HL-60/S4 treated with phorbol 12-myristate 13-acetate at 8.2 ng/mL for 4 days and 3 days (cell line): ENCODE data around the gene CDKL5.
"Not testable (repeated sequence)": the region's sequence is repeated elsewhere in the genome, so short reads cannot be mapped to it uniquely, and the experiment has no call there.

Experiments
- in situ Hi-C: fragments of 300-500 bp; cut with MboI; formaldehyde crosslinking; loops from 2 replicates; pipeline ENCODE4 v1.15.0; 2022; ENCODE audit warnings: low sequenced_read_pairs

Gene CDKL5

DNA sequence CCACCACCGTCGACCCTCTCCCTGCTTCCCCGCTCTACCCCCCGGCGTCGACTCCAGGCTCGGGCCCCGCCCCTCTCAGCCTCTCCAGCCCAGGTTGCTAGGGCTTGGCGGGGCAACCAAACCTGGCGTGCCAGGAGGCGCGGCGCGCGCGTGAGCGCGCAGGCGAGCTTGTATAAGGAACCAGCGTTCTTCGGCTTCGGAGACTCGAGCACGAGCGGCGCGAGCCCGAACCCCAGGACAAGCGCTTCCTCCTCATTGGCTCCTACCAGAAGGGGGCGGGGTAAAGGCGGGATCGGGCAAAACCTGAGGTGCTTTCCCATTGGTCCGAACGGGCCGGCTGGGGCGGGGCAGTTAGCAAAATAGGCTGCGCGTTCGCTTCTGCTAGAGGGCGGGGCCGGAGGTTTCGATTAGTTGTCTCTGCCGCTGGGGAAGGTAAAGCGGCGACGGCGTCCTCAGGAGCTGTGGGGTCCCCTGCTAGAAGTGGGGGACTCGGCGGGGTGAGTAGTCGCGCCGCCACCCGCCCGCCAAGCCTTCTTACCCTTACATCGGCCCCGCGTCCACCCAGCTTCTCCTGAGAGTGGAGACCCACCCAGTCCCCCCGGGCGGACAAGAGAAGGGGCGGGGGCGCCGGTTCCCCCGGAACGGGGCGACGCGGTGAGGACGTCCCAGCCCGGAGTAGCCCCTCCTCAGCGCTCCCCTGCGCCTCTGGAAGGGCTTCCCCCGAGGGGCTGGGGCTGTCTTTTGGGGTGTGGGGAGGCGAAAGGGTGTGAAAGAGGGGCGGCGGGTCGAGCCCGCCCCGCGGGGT, at the start of gene CDKL5:
Gene CDKL5 (plus strand): TSS at position 410 of the 805 bp plus-strand sequence. CDS start 81,489 bp downstream, outside the sequence.
- in situ Hi-C loops = no loop called here

DNA sequence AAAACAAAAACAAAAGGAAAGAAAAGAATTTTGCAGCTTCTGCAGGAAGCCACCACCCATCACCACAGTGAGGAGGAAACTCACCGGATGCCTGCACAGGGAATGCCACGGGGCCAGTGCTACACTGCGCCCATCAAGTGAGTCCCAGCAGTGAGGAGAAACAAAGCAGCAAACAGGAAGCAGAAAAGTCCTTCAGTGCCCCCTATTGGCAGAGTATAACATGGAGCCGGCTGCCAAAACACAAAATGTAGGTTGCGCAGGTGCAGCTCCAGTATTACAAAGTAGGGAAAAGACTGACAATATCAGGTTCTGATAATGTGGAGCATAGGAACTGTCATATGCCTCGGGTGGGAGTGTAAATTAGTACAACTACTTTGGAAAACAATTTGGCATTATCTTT, 47.6 kb upstream of the CDKL5 start:
- in situ Hi-C loops = loop anchor here (25.0 kb wide), 2 partner anchors 510 to 590 kb away; no protein-coding TSS in a partner anchor

DNA sequence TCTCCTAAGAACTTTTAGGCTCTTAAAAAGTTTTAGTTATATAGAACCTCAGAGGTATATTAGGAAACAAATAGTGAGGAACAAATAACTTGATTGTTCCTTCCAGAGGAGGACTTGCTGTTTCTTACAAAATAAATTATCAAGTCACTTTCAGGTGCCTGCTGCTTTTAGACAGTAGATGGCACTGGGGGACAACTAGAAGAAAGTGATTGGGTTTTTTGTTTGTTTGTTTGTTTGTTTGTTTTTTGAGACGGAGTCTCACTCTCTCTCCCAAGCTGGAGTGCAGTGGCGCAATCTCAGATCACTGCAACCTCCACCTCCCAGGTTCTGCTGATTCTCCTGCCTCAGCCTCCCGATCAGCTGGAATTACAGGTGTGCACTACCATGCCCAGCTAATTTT, 35.4 kb upstream of the CDKL5 start:
- in situ Hi-C loops = loop anchor here (10.0 to 25.0 kb wide), 3 partner anchors 497 to 945 kb away; no protein-coding TSS in a partner anchor

DNA sequence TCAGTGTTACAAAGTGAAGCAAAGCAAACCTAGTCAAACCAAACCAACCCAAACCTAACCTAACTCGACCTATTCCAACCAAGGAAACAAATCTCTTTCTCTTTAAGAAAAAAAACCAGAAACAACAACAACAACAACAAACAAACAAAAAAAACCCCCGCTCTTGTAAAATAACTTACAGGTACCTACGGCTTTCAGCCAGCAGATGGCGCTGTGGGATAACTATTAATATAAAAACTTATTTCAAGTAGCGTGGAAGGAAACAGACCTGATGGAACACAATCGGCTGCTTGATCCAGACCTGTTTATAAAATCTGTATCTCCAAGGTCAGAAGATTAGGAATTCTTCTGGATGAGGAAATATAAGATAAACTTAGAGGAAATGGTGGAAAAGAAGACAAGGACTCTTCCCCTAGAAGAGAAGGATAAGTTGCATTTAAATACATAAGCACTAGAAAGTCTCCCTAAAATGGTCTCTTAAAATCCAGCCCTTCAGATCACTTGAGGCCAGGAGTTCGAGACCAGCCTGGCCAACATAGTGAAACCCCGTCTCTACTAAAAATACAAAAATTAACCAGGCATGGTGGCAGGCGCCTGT, 34.4 kb upstream of the CDKL5 start:
- in situ Hi-C loops = loop anchor here (25.0 kb wide), 2 partner anchors 496 to 604 kb away; no protein-coding TSS in a partner anchor

DNA sequence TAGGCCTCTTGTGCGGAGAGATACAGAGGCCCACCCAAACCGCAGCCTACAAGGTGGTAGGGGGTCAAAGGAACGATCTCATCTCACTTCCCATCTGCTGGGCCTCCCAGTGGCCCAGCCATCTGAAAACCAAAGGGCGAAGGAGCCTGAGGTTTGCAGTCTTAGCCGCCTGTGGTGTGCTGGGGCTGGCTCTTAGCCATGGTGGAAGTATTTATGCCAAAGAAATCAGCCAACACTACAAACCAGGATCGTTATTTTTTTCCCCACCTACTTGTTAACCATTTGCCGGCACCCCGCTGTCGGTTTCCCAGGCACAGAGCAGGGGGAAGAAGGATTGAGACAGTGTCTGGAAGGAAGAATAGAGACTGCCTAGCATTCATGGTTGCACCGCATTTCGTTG, 30.9 kb upstream of the CDKL5 start:
- in situ Hi-C loops = loop anchor here (25.0 kb wide), 2 partner anchors 493 to 607 kb away; no protein-coding TSS in a partner anchor

DNA sequence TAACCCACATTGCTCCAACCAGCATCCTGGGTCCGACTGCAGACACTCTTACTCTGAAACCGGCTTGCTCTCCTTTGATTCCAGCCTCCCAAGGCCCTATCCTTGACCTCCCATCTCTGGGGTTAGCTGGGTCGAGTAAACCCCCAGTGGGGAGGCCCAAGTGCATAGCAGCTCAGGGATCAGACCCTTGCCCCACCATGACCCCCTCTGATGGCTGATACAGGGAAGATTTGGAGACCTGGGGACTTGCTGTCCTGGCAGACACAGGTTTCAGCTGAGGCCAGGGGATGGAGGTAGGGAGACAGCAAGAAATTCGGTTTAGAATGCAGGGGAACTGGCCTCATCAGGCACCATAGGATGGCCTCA, 23.6 kb upstream of the CDKL5 start:
- in situ Hi-C loops = no loop called here

DNA sequence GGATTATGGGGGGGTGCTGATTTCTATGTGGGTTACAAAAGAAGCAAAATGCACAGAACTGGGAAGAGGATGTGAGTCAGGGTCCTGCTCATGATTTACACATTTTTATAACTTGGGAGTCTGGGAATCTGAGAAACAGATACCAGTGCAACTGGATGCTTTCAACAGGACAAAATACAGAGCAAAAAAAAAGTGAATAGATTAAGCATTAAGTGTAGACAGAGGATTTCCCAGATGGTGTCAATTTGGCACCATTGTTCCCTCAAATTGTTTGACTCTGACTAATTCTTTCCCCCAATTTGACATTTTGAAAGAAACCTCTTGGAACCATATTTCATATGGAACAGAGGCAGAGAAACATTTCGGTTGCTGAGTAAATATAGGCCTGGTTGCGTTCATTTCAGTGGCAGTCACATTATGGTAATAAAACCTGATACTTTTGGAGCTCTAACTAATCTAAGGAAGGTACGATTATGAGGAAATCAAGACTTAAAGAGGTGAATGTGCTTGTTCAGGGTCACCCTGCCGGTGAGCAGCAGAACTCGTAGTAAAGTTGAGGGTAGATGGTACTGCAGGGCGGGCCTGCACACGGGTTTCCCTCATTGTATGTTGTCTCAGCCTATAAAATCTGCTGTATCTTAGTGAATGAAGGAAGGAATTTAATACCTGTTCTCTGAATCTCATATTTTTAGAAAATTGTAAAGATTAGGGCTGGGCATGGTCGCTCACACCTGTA, 18.7 kb upstream of the CDKL5 start:
- in situ Hi-C loops = no loop called here

DNA sequence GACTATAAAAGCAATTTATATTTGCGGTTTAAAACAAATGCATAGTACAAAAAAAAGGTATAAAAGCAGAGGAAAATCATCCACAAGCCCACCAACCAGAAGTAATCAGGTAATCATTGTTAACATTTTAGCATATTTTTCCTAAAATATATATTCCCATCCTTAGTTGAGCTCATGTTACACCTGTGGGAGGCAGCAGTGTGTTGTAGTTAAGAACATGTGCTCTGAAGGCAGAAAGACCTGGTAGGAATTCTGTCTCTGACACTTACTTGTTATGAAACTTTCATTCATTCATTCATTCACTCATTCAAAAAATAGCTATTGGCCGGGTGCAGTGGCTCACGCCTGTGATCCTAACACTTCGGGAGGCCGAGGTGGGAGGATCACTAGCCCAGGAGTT, 15.4 kb upstream of the CDKL5 start:
- in situ Hi-C loops = no loop called here

DNA sequence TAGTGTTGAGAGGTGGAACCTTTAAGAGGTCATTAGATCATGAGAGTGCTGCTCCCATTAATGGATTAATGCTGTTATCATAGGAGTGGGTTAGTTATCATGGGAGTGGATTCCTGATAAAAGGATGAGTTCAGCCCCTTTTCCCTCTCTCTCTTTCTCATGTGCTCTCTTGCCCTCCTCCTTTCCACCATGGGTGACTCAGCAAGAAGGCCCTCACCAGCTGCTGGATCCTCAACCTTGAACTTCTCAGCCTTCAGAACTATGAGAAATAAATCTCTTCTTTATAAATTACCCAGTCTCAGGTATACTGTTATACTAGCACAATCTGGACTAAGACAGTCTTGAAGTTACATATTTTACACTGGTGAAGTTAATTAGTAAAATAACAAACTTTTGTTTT, 10.0 kb upstream of the CDKL5 start:
- in situ Hi-C loops = no loop called here

DNA sequence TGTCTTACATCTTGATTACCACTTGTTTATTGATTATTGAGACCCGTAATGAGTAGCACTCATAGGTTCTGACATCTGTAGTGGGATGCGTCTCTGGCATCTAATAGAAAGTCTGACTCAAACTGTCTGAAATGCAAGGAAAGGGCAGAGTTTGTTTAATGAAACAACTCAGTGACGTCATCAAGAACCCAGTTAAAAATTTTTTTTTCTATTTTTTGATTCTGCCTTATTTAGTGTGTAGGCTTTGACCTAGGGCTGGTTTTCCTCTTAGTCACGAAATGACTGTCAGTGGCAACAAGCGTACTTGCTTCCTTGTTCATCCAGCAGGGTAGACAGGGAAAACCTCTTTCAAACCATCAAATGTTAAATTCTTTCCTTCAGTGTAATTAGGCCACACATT, 3.1 kb upstream of the CDKL5 start:
- in situ Hi-C loops = no loop called here

DNA sequence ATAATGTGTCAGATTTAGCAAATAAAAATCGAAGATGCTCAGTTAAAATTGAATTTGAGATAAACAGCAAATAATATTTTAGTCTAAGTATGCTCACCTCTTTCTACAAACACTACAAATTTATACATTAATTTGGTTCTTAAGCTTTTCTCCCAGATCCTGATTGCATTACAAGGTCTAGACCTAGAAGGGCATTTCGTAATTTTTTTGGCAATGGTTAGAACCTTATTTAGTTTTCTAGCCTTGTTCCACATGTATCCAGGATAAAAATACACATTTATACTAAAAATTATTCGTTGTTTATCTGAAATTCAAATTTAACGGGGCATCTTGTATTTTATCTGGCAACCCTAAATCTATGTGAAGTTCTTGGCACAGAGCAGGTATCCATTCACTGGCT, 2.5 kb upstream of the CDKL5 start:
- in situ Hi-C loops = no loop called here

DNA sequence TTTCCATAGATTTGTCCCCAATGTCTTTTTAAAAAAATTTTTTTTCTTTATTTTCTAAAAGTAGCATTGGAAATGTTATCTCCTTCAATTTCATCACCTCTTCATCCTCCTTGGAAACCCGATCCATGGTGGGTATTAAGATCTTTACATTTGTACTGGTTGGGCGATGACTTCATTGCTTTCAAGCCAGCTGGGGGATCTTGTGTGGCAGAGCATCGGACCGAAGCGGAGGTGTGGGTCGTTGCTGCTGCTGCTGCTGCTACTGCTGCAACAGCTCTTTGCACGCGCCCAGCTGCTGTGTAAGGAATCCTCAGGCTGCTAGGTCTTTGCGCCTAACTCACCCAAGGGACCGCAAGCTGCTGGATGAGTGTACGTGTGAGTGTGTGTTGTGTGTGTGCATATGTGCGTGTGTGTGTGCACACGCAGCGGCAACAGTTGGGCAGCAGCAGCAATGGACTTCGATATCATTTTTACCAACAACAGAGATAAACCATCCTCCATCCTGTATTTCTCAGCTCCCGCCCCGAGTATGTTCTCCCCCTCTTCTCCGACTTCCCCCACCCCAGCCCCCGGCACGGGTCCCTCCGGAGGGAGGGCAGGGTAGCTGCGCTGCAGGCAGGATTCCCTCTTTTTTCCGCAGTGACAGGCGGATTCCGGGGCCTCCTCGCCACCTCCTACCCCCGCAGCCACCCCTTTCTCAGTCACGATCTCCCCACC, 768 bp upstream of the CDKL5 start:
- in situ Hi-C loops = no loop called here

DNA sequence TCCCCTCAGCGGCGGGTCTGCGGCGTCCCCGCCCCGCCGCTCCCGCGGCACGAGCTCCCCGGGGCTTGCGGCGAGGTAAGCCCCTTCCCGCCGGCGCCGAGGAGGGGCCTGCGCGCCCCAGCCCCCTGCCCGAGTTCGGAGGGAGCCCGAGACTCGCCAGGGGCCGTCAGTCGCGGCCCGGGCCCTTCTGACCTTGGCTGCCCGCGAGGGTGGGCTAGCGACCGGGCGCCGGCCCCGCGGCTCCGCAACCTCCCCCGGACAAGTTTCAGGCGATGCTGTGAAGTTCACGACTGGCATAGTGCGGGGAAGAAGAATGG, 554 bp downstream of the CDKL5 start:
- in situ Hi-C loops = no loop called here

DNA sequence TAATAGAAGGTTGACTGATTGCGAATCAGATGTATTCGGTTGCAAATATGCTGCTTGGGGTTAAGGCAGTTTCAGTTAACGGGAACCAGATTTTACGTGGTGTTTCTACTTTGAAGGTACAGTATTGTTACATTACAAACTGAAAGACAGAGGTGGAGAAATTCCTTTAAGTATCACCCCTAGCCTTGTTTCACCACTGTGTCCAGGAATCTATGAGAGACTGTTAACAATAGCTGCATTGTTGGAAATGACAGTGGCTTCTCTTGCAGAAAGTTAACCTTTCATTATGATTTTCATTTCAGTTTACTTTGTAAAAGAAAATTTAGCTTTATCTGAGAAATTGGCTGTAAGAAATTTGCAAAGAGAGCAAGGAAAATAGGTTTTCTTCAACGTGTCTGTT, 2.6 kb downstream of the CDKL5 start:
- in situ Hi-C loops = no loop called here

DNA sequence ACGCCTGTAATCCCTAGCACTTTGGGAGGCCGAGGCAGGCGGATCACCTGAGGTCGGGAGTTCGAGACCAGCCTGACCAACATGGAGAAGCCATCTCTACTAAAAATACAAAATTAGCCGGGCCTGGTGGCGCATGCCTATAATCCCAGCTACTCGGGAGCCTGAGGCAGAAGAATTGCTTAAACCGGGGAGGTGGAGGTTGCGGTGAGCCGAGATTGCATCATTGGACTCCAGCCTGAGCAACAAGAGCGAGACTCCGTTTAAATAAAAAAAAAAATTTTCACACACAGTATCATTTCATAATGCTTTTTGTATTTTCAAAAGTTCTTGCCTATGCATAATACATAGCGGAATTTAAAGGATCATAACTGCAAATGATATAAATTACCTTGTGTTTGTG, 7.9 kb downstream of the CDKL5 start:
- in situ Hi-C loops = not testable (repeated sequence)

DNA sequence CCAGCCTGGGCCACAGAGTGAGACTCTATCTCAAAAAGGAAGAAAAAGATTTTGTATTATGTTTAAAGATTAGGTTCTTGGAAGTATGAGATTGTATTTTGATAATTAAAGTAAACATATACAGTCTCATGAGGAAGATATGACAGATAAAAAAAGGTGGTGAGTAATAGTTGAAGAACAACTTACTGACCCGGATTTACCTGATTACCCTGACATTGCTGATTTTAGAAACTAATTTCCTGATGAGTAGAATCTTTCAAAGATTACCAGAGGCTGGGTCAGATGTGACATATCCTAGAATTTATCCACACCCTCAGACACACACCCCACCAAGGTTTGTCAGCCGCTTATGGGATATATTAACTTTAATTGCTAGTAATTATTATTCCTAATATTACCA, 9.5 kb downstream of the CDKL5 start:
- in situ Hi-C loops = no loop called here

DNA sequence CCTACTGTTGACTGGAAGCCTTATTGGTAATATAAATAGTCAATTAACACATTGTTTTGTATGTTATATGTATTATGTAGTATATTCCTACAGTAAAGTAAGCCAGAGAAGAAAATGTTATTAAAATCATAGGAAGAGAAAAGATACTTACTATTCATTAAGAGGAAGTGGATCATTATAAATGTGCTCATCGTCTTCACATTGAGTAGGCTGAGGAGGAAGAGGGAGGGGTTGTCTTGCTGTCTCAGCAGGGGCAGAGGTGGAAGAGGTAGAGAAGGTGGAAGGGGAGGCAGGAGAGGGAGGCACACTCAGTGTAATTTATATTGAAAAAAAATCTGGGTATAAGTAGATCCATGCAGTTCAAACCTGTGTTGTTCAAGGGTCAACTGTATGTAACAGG, 10.6 kb downstream of the CDKL5 start:
- in situ Hi-C loops = no loop called here

DNA sequence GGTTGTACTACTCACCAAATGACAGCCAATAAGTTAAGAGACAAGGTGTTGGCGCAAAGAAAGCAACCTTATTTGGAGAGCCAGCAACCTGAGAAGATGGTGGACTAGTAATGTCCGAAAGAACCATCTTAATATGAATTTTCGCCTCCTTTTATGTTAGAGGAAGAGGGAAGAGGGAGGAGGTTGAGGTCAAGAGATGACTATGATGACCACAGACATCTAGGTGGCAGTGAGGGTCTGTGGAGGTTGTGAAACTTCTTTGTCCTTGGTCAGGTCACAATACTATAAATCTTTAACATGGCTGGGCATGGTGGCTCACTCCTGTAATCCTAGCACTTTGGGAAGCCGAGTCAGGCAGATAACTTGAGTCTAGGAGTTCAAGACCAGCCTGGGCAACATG, 15.4 kb downstream of the CDKL5 start:
- in situ Hi-C loops = no loop called here

DNA sequence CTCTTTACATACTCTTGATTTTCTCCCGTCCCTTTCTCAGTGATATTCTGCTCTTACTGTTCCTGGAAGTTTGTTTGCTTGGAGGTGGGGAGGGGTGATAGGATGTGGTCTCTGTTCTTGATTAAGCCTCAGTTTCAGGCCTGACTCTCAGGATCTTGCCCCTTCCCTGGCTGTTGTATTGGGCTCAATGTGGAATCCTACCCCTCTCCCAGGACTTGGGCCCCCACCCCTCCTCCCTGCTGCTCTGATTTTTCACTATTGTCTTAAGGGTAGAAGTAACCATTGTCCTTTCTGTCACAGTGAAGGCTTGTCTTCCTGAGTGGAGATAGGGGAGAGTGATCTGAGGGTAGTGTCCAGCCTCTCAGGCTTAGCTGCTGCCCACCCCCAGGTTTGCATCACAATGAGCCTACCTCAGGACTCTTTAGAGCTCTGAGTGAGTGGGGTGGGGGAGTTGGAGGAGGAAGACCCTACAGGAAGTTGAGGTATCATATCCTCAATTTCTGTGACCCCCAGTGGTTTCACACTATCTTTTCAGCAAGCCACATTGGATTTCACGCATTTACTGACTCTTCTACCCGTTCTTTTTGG, 16.5 kb downstream of the CDKL5 start:
- in situ Hi-C loops = no loop called here

DNA sequence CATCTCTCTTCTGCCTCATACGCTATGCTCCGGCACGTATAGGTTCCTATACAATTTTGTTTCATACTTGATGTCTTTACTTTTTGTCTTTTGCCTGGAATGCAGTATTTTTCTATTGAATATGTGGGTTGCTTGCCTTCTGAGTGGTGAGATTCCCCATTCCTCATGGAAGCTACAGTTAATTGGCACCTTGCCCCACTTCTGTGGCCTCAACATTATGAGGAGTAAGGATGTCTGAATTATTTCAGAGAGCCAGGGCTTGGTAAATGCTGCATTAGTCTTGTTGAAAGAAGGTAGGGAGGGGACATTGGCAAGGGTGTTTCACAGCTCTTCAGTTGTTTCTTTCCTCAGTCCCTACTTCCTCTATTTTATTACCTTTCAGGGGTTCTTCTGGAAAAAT, 23.0 kb downstream of the CDKL5 start:
- in situ Hi-C loops = no loop called here

DNA sequence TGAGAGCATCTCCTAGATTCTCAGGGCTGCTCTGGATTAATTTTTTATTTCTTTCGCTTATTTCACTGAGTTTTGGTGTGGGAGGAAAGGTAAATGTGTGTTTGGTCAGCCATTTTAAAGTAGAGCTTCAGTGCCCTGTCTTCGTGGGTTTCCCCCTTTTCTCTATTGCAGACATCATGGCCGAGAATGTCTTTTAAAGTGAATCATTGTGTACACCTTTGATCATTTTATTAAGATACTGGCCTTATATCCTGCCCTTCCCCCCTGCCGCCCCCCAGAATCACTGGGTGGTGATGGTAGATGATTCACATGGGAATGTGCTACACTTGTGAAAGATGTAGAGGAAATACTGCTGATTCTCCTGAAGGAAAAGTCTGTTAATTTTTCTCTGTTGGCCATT, 23.8 kb downstream of the CDKL5 start:
- in situ Hi-C loops = no loop called here
